Measurements from ENCODE around the gene CDKL5.

CDKL5 gene

DNA sequence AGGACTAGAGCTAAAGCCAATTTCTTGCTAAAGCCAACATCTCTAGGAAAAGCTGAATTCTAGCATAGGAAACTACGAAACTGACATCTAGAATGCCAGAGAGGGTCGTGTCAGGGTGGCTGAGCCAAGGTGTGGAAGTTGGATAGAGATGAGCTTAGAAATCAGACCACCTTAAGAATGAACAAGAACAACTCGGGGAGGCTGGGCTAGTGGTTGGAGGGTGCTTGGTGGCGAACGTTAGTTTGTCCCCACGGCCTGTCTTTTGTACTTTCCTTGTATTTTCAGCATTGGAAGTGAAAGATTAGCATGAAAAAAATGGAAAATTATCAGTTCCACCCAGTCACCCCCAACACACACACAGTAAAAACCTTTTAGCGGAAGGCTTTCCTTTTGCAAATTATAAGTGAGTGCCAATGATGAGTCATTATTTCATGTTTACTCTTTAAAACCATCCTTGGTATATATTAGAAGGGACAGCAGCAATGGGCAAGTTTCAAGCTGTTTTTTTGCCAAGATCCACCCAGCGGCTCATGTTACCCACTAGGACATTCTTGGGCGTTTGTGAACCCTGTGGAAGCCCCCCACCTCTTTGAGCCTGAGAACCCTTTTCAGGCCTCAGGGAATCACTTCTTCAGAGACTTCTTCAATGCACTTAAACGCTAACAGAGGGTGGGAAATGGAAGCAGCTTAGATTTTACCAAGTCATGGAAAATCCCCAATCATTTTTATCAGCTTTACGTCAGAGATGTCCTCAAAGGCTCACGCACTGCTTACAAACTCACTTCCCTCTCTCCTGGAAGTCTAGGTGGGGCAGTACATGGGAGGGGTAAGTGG lies 277.2 kb downstream of the CDKL5 start:
- no peak for DNase-seq

All from SHP77 treated with DMSO at 0.1 percent for 48 hours (cell line).